ENCODE data around the gene FAM98C. TPM values are rescaled to one million over a fixed set of nuclear protein-coding genes. Genes with fewer than 3 reads are reported as not detected.

The FAM98C gene
- total and polyA plus RNA-seq, 4 donors = 10.5 to 52.3 (median 29.2) TPM

DNA sequence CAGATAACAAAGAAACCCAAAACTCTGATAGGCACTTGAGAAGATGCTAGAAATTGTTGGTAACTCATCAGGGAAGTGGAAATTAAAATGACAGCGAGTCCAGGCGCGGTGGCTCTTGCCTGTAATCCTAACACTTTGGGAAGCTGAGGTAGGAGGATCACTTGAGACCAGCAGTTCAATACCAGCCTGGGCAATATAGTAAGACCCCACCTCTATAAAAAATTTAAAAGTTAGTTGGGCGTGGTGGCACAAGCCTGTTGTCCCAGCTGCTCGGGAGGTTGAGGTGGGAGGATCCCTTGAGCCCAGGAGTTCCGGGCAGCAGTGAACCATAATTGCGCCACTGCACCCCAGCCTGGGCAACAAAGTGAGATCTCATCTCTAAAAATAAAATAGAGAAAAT, 28.0 kb downstream of the FAM98C start:
- no peaks in the 10 kb centered on the region for H3K36me3 ChIP-seq (ENCODE audit: control insufficient read depth, insufficient read depth, low read length)
- H3K27me3 ChIP-seq (ENCODE audit: control insufficient read depth, insufficient read depth, low read length) = peaks cover 17% of the 10 kb centered on the region
- no CpG with 5 or more reads among the region's 7 CpGs for WGBS (ENCODE audit: insufficient coverage)

DNA sequence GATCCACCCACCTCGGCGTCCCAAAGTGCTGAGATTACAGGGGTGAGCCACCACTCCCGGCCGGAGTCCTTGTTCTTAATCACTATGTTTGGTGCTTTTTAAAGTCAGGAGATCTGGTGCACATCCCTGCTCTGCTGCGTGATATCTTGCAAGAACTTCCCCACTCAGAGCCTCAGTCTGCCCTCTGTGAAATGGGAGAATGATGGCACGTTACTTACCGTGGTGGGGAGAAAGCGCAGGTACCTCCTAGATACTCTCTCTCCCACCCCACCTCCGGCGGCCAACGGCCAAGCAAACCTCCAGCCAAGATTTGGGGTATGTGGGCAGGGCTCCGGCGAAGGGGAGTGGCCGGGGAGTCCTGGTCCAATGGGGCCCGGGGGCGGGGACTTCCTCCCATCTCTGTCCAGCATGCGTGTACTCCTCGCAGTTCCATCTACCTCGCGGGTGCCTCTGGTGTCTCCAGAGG, 30.4 kb downstream of the FAM98C start, which contains the start of gene RYR1:
RYR1 (plus strand) TSS at position 424 of the 466 bp plus-strand sequence. CDS start 139 bp downstream, outside the sequence.
- Histone ChIP-seq H3K9me3 (ENCODE audit: control insufficient read depth, insufficient read depth, low read length) (no peaks in the 10 kb centered on the region), H3K4me3 (ENCODE audit: low read depth, low read length) (peak within 1 kb of the TSS; percentile 0), H3K4me1 (ENCODE audit: control insufficient read depth, insufficient read depth, low read length) (peaks cover 20% of the 10 kb centered on the region), H3K27ac (ENCODE audit: low read depth, low read length) (no peak within 1 kb of the TSS), H3K36me3 (ENCODE audit: control insufficient read depth, insufficient read depth, low read length) (no peaks in the 10 kb centered on the region), H3K27me3 (ENCODE audit: control insufficient read depth, insufficient read depth, low read length) (peaks cover 17% of the 10 kb centered on the region)
- 25% methylated on average over 10 of the region's 20 CpGs for WGBS (ENCODE audit: insufficient coverage)
- DNase-seq (ENCODE audit: low read depth in 4 of 6, low spot score in 6 of 6) = peak in 3 of 6 donors; percentile 9 to 37 (median 24)

More for the DNA sequence above, 28.0 kb downstream of the FAM98C start:
- H3K27ac ChIP-seq (ENCODE audit: low read depth, low read length) = no peak overlapping the region
- H3K4me3 ChIP-seq (ENCODE audit: low read depth, low read length) = no peak overlapping the region
- H3K4me1 ChIP-seq (ENCODE audit: control insufficient read depth, insufficient read depth, low read length) = peaks cover 21% of the 10 kb centered on the region
- DNase-seq (ENCODE audit: low read depth in 4 of 6, low spot score in 6 of 6) = no peak
- no peaks in the 10 kb centered on the region for H3K9me3 ChIP-seq (ENCODE audit: control insufficient read depth, insufficient read depth, low read length)

GRCh38 chr19:38434549-38435051, 31.7 kb downstream of the FAM98C start:
- 4% methylated on average over 8 of the region's 13 CpGs for WGBS (ENCODE audit: insufficient coverage)
- H3K4me3 ChIP-seq (ENCODE audit: low read depth, low read length) = peak overlapping the region; percentile 0
- H3K27ac ChIP-seq (ENCODE audit: low read depth, low read length) = no peak overlapping the region

GRCh38 chr19:38437295-38437694, 34.4 kb downstream of the FAM98C start:
- no peak overlapping the region for H3K4me3 ChIP-seq (ENCODE audit: low read depth, low read length)
- no peaks in the 10 kb centered on the region for H3K36me3 ChIP-seq (ENCODE audit: control insufficient read depth, insufficient read depth, low read length)
- whole genome bisulfite sequencing (ENCODE audit: insufficient coverage) = 88% methylated on average over 2 of the region's 6 CpGs
- H3K4me1 ChIP-seq (ENCODE audit: control insufficient read depth, insufficient read depth, low read length) = peaks cover 20% of the 10 kb centered on the region
- no peaks in the 10 kb centered on the region for H3K9me3 ChIP-seq (ENCODE audit: control insufficient read depth, insufficient read depth, low read length)
- peaks cover 17% of the 10 kb centered on the region for H3K27me3 ChIP-seq (ENCODE audit: control insufficient read depth, insufficient read depth, low read length)
- no peak for DNase-seq (ENCODE audit: low read depth in 4 of 6, low spot score in 6 of 6)
- no peak overlapping the region for H3K27ac ChIP-seq (ENCODE audit: low read depth, low read length)

More at GRCh38 chr19:38434549-38435051, 31.7 kb downstream of the FAM98C start:
- Histone ChIP-seq H3K27me3 (ENCODE audit: control insufficient read depth, insufficient read depth, low read length) (peaks cover 17% of the 10 kb centered on the region), H3K36me3 (ENCODE audit: control insufficient read depth, insufficient read depth, low read length) (no peaks in the 10 kb centered on the region), H3K4me1 (ENCODE audit: control insufficient read depth, insufficient read depth, low read length) (peaks cover 20% of the 10 kb centered on the region), H3K9me3 (ENCODE audit: control insufficient read depth, insufficient read depth, low read length) (no peaks in the 10 kb centered on the region)
- peak in 1 of 6 donors; percentile 46 for DNase-seq (ENCODE audit: low read depth in 4 of 6, low spot score in 6 of 6)

- Histone ChIP-seq H3K27ac (ENCODE audit: low read depth, low read length) (no peak overlapping the region), H3K4me1 (ENCODE audit: control insufficient read depth, insufficient read depth, low read length) (peaks cover 20% of the 10 kb centered on the region), H3K9me3 (ENCODE audit: control insufficient read depth, insufficient read depth, low read length) (no peaks in the 10 kb centered on the region), H3K27me3 (ENCODE audit: control insufficient read depth, insufficient read depth, low read length) (peaks cover 17% of the 10 kb centered on the region), H3K36me3 (ENCODE audit: control insufficient read depth, insufficient read depth, low read length) (no peaks in the 10 kb centered on the region), H3K4me3 (ENCODE audit: low read depth, low read length) (no peak overlapping the region)
- DNase-seq (ENCODE audit: low read depth in 4 of 6, low spot score in 6 of 6) = no peak
- WGBS (ENCODE audit: insufficient coverage) = 86% methylated on average over 1 of the region's 2 CpGs
Measured at GRCh38 chr19:38437917-38438316, 35.0 kb downstream of the FAM98C start.

GRCh38 chr19:38440592-38440991, 37.7 kb downstream of the FAM98C start:
- Histone ChIP-seq H3K36me3 (ENCODE audit: control insufficient read depth, insufficient read depth, low read length) (no peaks in the 10 kb centered on the region), H3K4me1 (ENCODE audit: control insufficient read depth, insufficient read depth, low read length) (no peaks in the 10 kb centered on the region), H3K27ac (ENCODE audit: low read depth, low read length) (no peak overlapping the region), H3K4me3 (ENCODE audit: low read depth, low read length) (no peak overlapping the region), H3K9me3 (ENCODE audit: control insufficient read depth, insufficient read depth, low read length) (no peaks in the 10 kb centered on the region), H3K27me3 (ENCODE audit: control insufficient read depth, insufficient read depth, low read length) (no peaks in the 10 kb centered on the region)
- WGBS (ENCODE audit: insufficient coverage) = 67% methylated on average over 14 of the region's 14 CpGs
- no peak for DNase-seq (ENCODE audit: low read depth in 4 of 6, low spot score in 6 of 6)

DNA sequence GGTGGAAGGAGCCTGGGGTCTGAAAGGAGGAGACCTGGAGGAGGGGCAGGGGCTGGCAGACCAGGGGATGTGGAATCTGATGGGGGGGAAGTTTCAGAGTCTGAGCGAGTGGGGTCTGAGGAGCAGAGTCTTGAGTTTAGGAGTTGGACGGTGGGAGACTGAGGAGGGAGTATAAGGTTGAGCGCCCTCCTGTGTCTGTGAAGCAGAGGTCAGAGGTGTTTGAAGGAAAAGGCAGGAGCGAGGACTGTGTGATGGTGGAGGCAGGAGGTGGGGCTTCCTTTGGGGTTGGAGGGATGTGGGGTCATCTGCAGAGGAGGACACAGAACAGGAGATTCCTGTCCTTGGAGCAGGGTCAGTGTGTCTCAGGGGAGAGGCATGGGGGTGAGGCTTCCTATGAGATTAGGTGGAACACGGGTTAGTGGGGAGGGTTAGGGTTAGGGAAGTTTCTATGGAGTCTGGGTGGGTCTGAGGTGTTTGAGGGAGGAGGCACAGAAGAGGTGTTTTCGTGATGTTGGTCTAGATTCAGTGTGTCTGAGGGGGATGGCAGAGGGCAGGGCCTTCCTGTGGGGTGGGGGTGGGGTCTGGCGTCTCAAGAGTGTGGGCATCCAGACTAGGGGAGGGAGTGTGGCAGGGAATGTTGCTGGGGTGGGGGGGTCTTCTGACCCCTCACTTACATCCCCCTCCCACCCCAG, 38.9 kb downstream of the FAM98C start:
- H3K27ac ChIP-seq (ENCODE audit: low read depth, low read length) = no peak overlapping the region
- no peak for DNase-seq (ENCODE audit: low read depth in 4 of 6, low spot score in 6 of 6)
- no peaks in the 10 kb centered on the region for H3K4me1 ChIP-seq (ENCODE audit: control insufficient read depth, insufficient read depth, low read length)
- 58% methylated on average over 6 of the region's 7 CpGs for WGBS (ENCODE audit: insufficient coverage)
- no peaks in the 10 kb centered on the region for H3K36me3 ChIP-seq (ENCODE audit: control insufficient read depth, insufficient read depth, low read length)
- no peaks in the 10 kb centered on the region for H3K9me3 ChIP-seq (ENCODE audit: control insufficient read depth, insufficient read depth, low read length)
- no peak overlapping the region for H3K4me3 ChIP-seq (ENCODE audit: low read depth, low read length)
- no peaks in the 10 kb centered on the region for H3K27me3 ChIP-seq (ENCODE audit: control insufficient read depth, insufficient read depth, low read length)

DNA sequence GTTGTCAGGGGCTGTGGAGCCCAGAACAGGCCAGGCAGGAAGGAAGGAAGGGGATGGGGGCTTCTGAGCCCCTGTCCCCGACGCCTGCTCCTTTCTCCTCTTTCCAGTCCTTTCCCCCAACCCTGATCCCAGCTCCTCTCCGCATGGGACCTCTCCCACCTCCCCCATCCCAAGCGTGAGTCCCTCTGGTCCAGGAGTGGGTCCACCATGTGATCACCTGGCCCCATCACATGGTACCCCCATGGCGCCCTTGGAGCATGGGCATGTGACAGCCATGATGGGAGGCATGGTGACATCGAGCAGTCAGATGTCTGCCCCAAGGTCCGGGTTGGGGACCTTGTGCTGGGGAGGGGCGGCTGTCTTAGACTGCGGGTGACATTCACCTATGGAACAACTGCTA, 39.8 kb downstream of the FAM98C start:
- no peaks in the 10 kb centered on the region for H3K27me3 ChIP-seq (ENCODE audit: control insufficient read depth, insufficient read depth, low read length)
- no peaks in the 10 kb centered on the region for H3K4me1 ChIP-seq (ENCODE audit: control insufficient read depth, insufficient read depth, low read length)
- no peak for DNase-seq (ENCODE audit: low read depth in 4 of 6, low spot score in 6 of 6)
- H3K36me3 ChIP-seq (ENCODE audit: control insufficient read depth, insufficient read depth, low read length) = no peaks in the 10 kb centered on the region
- no peaks in the 10 kb centered on the region for H3K9me3 ChIP-seq (ENCODE audit: control insufficient read depth, insufficient read depth, low read length)
- no peak overlapping the region for H3K4me3 ChIP-seq (ENCODE audit: low read depth, low read length)
- WGBS (ENCODE audit: insufficient coverage) = 99% methylated on average over 7 of the region's 9 CpGs
- H3K27ac ChIP-seq (ENCODE audit: low read depth, low read length) = no peak overlapping the region

- Histone ChIP-seq H3K36me3 (ENCODE audit: control insufficient read depth, insufficient read depth, low read length) (no peaks in the 10 kb centered on the region), H3K9me3 (ENCODE audit: control insufficient read depth, insufficient read depth, low read length) (no peaks in the 10 kb centered on the region), H3K4me1 (ENCODE audit: control insufficient read depth, insufficient read depth, low read length) (no peaks in the 10 kb centered on the region), H3K27ac (ENCODE audit: low read depth, low read length) (no peak overlapping the region), H3K27me3 (ENCODE audit: control insufficient read depth, insufficient read depth, low read length) (no peaks in the 10 kb centered on the region), H3K4me3 (ENCODE audit: low read depth, low read length) (no peak overlapping the region)
- 88% methylated on average over 14 of the region's 15 CpGs for WGBS (ENCODE audit: insufficient coverage)
- DNase-seq (ENCODE audit: low read depth in 4 of 6, low spot score in 6 of 6) = no peak
Measured at GRCh38 chr19:38443458-38443999, 40.6 kb downstream of the FAM98C start.

DNA sequence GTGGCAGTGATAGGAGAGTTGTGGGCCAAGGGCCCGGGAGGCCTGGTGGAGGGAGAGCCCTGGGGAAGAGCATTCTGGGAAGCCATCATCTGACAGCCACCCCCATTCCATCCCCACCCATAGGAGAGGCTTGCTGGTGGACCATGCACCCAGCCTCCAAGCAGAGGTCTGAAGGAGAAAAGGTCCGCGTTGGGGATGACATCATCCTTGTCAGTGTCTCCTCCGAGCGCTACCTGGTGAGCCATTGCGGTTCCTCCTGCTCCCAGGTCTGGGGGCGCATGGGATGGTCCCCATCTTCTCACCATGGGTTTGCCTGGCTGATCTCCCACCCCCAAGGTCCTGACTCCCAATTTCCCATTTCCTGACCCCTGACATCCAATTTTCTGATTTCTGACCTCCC, 41.1 kb downstream of the FAM98C start:
- no peaks in the 10 kb centered on the region for H3K9me3 ChIP-seq (ENCODE audit: control insufficient read depth, insufficient read depth, low read length)
- DNase-seq (ENCODE audit: low read depth in 4 of 6, low spot score in 6 of 6) = no peak
- no peaks in the 10 kb centered on the region for H3K27me3 ChIP-seq (ENCODE audit: control insufficient read depth, insufficient read depth, low read length)
- H3K4me3 ChIP-seq (ENCODE audit: low read depth, low read length) = no peak overlapping the region
- H3K36me3 ChIP-seq (ENCODE audit: control insufficient read depth, insufficient read depth, low read length) = no peaks in the 10 kb centered on the region
- no peaks in the 10 kb centered on the region for H3K4me1 ChIP-seq (ENCODE audit: control insufficient read depth, insufficient read depth, low read length)
- WGBS (ENCODE audit: insufficient coverage) = 92% methylated on average over 4 of the region's 7 CpGs
- no peak overlapping the region for H3K27ac ChIP-seq (ENCODE audit: low read depth, low read length)

All from spinal cord (tissue), 10 donors.